Omental fat pad (tissue), 4 donors: ENCODE measurements around the gene SLC29A4. TPM values are rescaled to one million over a fixed set of nuclear protein-coding genes. Genes with fewer than 3 reads are reported as not detected.

ENCODE experiments used
- ATAC-seq: fragments of 150-250 bp; one replicate; pipeline ENCODE4 v1.9.1; 2016; ENCODE audit warnings: mild to moderate bottlenecking, moderate library complexity; ENCODE audit not compliant: low FRiP score
- DNase-seq: peaks from one replicate; pipeline ENCODE4 v3.0.0-alpha.2; 2019; ENCODE audit warnings: low spot score
- total RNA-seq, 4 donors: library from RNA; depleted of rRNA; stranded (reverse); fragments of >200 nt; gene quantifications; one replicate each; pipeline ENCODE4 v1.1.0, GENCODE V29; 2016
- TF ChIP-seq, protein P1 (sequence below), 3 donors: fragments of 450-650 bp; IDR thresholded peaks; one replicate each; pipeline ENCODE4 v1.5.1; 2016 to 2017; ENCODE audit warnings: antibody characterized with exemption in 3 of 3, mild to moderate bottlenecking in 3 of 3, moderate library complexity in 2 of 3

The SLC29A4 gene
- total RNA-seq, 4 donors from 2014 or later, result 7.3 to 22.7 (median 13.3) TPM

DNA sequence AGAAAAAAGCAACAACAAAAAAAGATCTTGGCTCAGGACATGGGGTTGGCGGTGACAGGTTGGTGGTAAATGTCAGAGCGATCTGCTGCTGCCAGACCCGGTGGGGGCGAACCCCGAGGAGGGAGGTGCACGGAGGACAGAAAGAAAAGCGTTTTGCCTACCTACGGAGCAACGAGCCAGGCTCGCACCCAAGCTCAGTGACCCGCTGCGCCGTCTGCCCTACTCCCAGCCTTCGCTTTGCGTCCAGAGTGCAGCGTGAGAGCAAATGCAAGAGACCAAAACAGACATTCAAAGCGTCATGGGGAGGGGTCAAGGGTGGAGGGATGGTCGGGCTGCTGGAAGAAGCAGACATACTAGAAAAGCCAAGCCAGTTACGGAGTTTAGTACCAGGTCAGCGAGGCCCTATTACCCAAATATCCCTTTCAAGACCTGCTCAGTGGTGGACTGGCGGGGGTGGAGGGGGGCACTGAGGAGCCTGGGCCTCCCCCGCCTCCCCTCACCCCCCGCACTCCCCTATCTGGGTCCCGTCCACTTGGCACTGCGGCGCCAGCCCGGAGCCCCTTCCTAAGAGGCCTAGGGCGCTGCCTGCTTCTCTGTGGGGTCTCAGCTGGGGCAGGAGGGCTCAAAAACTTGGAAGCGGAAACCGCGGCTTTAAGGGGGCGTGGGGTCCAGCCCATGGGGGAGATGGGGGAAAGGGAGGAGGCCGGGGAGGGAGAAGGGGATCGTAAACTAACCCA lies 66.9 kb downstream of the SLC29A4 start:
- ATAC-seq (no peak), DNase-seq (no peak)
- TF ChIP-seq, protein P1, sequence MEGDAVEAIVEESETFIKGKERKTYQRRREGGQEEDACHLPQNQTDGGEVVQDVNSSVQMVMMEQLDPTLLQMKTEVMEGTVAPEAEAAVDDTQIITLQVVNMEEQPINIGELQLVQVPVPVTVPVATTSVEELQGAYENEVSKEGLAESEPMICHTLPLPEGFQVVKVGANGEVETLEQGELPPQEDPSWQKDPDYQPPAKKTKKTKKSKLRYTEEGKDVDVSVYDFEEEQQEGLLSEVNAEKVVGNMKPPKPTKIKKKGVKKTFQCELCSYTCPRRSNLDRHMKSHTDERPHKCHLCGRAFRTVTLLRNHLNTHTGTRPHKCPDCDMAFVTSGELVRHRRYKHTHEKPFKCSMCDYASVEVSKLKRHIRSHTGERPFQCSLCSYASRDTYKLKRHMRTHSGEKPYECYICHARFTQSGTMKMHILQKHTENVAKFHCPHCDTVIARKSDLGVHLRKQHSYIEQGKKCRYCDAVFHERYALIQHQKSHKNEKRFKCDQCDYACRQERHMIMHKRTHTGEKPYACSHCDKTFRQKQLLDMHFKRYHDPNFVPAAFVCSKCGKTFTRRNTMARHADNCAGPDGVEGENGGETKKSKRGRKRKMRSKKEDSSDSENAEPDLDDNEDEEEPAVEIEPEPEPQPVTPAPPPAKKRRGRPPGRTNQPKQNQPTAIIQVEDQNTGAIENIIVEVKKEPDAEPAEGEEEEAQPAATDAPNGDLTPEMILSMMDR (IDR thresholded peaks at IDR 0.05), result no peak

DNA sequence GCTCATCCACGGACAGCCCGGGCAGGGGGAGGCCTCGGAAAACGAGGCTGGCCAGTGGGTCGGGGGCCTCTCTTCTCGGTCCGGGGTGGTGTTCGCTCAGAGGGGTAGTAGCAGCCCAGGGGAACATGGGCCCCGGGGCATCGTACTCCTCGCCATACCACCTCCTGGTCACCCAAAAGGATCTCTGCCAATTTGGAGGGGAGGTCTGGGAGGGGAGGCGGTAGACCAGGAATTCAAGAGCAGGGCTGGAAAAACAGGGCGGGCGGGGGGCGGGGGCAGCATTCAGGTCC lies 67.4 kb downstream of the SLC29A4 start:
- DNase-seq (no peak), ATAC-seq (no peak)
- TF ChIP-seq, protein P1 (IDR thresholded peaks at IDR 0.05), result no peak

DNA sequence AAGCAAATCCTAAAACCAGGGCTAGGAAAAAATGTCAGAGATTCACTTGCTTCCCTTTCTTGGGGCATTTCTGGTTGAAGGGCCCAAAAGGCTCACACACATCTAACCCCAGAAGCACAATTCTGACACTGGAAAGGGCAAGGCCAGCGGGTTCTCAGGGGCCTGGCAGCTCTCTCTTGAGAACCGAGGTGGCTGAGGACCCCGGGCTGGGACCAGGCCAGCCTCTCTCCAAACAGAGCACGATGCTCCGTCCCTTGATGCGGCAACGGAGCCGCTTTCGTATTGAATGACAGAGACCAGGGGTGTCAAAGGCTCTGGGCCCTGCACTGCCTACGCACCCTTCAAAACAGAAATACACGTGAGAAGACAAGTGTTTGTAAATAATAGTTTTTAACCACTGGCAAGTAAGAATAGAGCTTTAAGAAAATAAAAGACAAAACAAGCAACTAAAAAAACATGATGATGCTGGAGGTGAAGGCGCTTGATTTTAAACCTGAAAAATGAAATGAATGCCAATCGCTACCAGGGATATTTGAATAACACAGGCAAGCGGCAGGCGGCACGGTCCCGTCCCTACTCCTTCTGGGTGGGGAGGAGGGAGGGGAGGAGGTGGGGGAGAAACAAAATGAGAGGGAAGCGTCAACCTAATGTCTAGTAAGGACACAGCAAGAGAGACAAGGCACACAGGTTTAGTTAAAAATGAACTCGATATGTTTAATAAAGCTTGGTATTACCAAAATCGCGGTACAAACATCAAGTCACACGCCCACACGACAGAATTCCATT lies 68.0 kb downstream of the SLC29A4 start:
- DNase-seq (no peak), ATAC-seq (no peak)
- TF ChIP-seq, protein P1 (IDR thresholded peaks at IDR 0.05), result no peak

DNA sequence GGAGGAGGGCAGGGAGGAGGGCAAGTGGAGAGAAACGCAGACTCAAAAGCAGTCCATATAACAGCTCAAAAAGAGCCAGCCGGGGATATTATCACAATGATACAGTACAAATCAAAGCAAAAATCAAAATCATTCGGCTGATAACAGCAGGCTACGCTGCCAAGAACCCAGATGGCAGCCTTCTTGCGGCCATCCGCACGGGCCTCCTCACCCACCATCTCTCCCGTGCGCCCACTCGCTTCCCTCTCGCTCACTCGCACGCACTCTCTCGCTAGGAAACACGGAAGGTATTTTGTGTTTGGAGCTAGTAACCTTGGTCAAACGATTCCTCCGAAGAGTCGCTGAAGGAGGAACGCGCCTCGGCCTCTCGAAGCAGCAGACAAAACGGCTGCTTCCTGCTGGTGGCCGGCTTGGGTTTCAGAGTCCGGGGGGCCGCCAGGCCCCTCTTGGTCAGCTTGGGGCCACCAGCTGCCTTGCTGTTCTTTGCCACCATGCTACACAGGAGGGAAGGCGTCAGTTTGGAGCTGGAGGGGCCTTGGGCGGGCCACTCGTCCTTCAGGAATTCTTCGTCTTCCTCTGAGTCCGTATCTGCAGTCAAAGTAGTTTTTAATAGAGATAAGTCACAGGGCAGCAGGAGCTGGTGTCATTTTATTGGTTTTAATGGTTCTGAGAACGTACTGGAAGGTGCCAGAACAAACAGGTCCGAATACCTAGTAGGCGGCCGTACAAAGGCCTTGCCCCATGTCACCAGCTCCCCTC lies 68.9 kb downstream of the SLC29A4 start:
- TF ChIP-seq, protein P1 (IDR thresholded peaks at IDR 0.05), result no peak
- no peak for DNase-seq
- no peak for ATAC-seq

DNA sequence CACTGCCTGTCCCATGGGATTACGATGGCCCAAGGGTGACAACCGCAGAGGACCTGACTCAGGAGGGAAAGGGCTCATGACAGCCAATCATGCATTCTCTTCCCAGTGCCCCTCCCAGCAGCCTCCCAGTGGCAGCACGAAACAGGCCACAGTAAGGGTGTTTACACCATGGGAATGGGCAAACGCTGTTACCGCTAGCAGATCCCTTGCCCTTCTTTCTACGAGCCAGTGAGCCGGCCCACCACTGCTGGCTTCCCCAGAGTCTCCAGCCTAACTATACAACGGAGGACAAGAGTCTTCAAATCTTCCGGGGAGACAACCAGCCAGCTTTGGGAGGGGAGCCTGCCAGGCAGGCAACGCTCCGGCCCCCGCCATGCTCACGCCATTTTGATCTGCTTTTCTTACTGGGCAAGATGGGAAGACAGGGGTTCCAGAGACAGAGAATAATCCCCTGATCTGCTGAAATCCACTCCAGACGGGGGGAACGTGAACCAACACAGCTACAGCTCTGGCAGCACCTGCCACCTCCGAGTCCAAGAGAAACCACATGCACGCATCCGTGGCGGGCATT lies 69.8 kb downstream of the SLC29A4 start:
- DNase-seq, result no peak
- TF ChIP-seq, protein P1 (IDR thresholded peaks at IDR 0.05), result no peak
- ATAC-seq, result no peak

DNA sequence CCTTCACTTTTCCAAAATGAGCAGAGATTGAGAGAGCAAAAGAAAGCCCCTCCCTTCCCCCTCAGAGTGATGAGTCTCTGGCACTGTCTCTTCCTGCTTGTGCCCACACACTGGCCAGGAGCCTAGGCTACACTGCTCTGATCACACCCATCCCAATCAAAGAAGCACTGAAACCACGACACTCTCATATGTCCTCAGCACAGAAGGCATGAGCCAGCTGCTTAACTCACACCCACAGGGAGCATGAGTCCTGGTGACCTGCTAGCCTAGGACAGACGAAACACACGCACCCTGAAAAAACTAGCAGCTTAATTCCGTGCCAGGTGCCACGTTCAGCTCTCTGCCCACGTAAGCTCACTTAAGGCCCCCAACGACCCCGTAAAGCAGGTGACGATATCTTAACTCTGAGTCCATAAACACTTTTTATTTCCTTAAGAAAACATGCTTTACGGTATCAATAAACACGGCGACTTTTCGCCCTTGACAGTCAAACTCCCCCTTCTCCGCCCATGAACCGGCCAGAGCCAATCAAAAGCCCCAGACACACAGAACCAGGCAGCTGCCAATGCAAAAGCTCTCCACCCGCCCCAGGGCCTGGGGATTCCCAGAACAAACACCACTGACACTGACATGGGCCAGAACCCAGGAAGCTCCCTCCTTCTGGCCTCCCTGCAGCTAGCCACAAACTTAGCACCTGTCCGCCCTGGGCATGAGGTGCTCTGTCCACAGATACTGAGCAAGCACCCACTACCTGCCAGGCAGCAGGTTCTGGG lies 71.9 kb downstream of the SLC29A4 start:
- no peak for DNase-seq
- peak; percentile 85 for ATAC-seq
- TF ChIP-seq, protein P1 (IDR thresholded peaks at IDR 0.05), result no peak
